Dermis microvascular lymphatic vessel endothelial cell (primary cell): ENCODE measurements around the gene SLC40A1. TPM values are rescaled to one million over a fixed set of nuclear protein-coding genes. Genes with fewer than 3 reads are reported as not detected.

Source experiments
- DNase-seq, 2 donors: peaks; one replicate each; pipeline versions ENCODE4 v3.0.0 to v3.0.0-alpha.2; 2010; ENCODE audit warnings: low read depth in 2 of 2
- total RNA-seq: library from RNA; depleted of rRNA; stranded (reverse); fragments of >200 nt; gene quantifications from 2 replicates; pipeline ENCODE4 v1.2.1, GENCODE V29; 2014

The SLC40A1 gene
- total RNA-seq, 1 donor from 2014 or later = 105 TPM

GRCh38 chr2:189514104-189514503 lies 66.5 kb downstream of the SLC40A1 start:
- no peak for DNase-seq

DNA sequence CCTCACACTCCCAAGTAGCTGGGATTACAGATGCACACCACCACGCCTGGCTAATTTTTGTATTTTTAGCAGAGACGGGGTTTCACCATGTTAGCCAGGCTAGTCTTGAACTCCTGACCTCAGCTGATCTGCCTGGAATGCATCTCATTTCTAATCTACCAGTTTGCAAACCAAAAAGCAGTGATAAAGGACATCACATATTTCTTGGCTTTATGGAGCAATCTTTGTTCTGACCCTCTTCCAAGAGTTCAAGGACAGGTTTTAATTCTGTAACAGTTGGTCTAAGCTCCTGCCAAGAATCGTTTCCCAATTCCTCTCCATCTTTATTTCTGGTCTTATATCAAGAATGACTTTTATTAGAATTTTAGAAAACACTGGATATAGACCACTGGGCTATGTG lies 67.7 kb downstream of the SLC40A1 start:
- no peak for DNase-seq

DNA sequence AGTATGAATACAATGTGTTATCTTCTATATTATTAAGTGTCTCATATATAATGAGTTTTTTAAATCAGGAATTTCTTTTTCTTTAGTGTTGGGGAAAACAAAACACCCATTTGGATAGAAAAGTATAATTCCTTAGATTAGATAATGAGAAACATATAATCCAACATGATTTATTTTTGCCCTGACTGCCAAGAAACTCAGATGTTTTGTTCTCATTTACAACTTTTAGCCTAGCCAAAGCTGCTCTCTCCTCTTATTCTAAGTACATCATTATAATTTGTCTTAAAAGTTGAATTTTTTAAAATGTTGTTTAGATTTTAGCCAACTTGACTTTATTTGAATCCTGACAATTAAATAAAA lies 68.6 kb downstream of the SLC40A1 start:
- DNase-seq = no peak

DNA sequence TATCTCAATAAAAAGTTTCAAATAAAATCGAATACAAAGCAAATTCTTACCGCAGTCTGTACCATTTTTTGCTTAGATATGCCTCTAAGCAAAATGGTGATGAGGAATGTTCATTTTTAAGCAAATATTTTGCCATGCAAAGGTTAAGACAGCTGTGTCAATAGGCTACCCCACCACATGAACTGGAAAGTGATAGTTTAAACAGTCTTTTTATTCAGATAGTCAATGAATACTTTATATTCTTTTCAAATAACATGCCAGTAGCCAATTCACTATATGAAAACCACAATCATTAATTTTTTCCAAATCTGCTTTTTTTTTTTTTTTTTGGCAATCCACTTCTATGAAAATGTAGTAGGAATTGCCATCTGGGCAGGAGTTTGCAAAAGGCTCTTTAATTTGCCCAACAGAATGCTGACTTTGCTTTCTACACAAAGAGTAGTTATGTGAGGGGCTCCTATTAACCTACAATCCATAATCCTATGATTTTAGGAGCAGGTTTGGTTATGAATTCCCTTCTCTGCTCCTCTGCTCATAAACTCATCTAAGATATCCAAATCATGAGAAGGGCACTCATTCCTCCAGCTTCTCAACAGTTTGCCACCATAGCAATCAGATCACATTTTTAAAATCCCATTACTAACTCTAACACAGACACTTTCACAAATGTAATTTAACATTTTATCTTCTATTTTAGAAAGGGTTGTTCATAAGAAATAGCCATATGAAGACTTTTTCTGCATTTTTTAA lies 69.2 kb downstream of the SLC40A1 start:
- no peak for DNase-seq

Other genes with a start within 250 kb of the SLC40A1 start
- 43.0 and 45.3 TPM in 2 replicates for gene WDR75, start 139.3 kb downstream of the SLC40A1 start, total RNA-seq
- gene ASNSD1, start 80.7 kb upstream of the SLC40A1 start, total RNA-seq = 46.7 and 47.1 TPM in 2 replicates
- gene ANKAR, start 93.9 kb upstream of the SLC40A1 start, total RNA-seq = 4.6 and 6.7 TPM in 2 replicates
- gene OSGEPL1, start 182.0 kb upstream of the SLC40A1 start, total RNA-seq = 4.2 and 5.3 TPM in 2 replicates
- 27.7 and 40.7 TPM in 2 replicates for gene ORMDL1, start 203.6 kb upstream of the SLC40A1 start, total RNA-seq
- 14.6 and 14.7 TPM in 2 replicates for gene PMS1, start 203.7 kb upstream of the SLC40A1 start, total RNA-seq